Endodermal cell (in vitro differentiated cells): Measurements from ENCODE around the gene PPIP5K1. TPM values are rescaled to one million over a fixed set of nuclear protein-coding genes. Genes with fewer than 3 reads are reported as not detected.

ENCODE experiments used
- DNase-seq: peaks from one replicate; pipeline ENCODE4 v3.0.0-alpha.2; 2017
- H3K27ac ChIP-seq: 2 replicates; pipeline ENCODE4 v1.5.1; 2013; ENCODE audit warnings: mild to moderate bottlenecking, low read depth, low read length, moderate library complexity
- H3K27me3 ChIP-seq: 2 replicates; pipeline ENCODE4 v1.6.1; 2013; ENCODE audit warnings: mild to moderate bottlenecking, low read length, moderate library complexity; ENCODE audit not compliant: insufficient read depth, control insufficient read depth, poor library complexity, severe bottlenecking
- H3K36me3 ChIP-seq: 2 replicates; pipeline ENCODE4 v1.7.0; 2013; ENCODE audit warnings: mild to moderate bottlenecking, low read length, moderate library complexity; ENCODE audit not compliant: control insufficient read depth, insufficient read depth
- H3K4me1 ChIP-seq: one replicate; pipeline ENCODE4 v1.7.0; 2013; ENCODE audit warnings: low read length; ENCODE audit not compliant: control insufficient read depth, insufficient read depth
- H3K4me3 ChIP-seq: 2 replicates; pipeline ENCODE4 v1.5.1; 2013; ENCODE audit warnings: mild to moderate bottlenecking, low read length, moderate library complexity
- H3K9ac ChIP-seq: 2 replicates; pipeline ENCODE4 v1.6.1; 2013; ENCODE audit warnings: mild to moderate bottlenecking, low read length, moderate library complexity; ENCODE audit not compliant: poor library complexity, severe bottlenecking; ENCODE audit errors: extremely low read depth
- H3K9me3 ChIP-seq: 2 replicates; pipeline ENCODE4 v1.6.1; 2013; ENCODE audit warnings: mild to moderate bottlenecking, low read length, moderate library complexity; ENCODE audit not compliant: control insufficient read depth
- H3K27ac Mint-ChIP-seq: 2 replicates; pipeline ENCODE4 v1.8.0; 2020; ENCODE audit warnings: mixed read lengths
- H3K27me3 Mint-ChIP-seq: 2 replicates; pipeline ENCODE4 v1.8.0; 2021; ENCODE audit warnings: mild to moderate bottlenecking, mixed read lengths; ENCODE audit not compliant: insufficient read depth
- H3K36me3 Mint-ChIP-seq: 2 replicates; pipeline ENCODE4 v1.8.0; 2020; ENCODE audit warnings: low read depth, mixed read lengths
- H3K4me1 Mint-ChIP-seq: 2 replicates; pipeline ENCODE4 v1.8.0; 2020; ENCODE audit warnings: mixed read lengths
- H3K4me3 Mint-ChIP-seq: 2 replicates; pipeline ENCODE4 v1.8.0; 2020; ENCODE audit warnings: mild to moderate bottlenecking, moderate library complexity, mixed read lengths
- H3K9me3 Mint-ChIP-seq: 2 replicates; pipeline ENCODE4 v1.8.0; 2020; ENCODE audit warnings: mild to moderate bottlenecking, mixed read lengths
- CTCF ChIP-seq: fragments of 200-600 bp; sonication (generic); conservative IDR thresholded peaks from 2 replicates; pipeline ENCODE4 v1.5.0; 2021; ENCODE audit warnings: antibody characterized with exemption, mild to moderate bottlenecking
- WGBS, 2 experiments: methylation state at CpG; one replicate each; pipeline versions ENCODE4 v1.1.5 to v1.1.7; 2013; ENCODE audit warnings: missing lambda C conversion rate in 2 of 2, mixed read lengths in 1 of 2; ENCODE audit not compliant: insufficient coverage in 1 of 2, insufficient read length in 1 of 2; 5-methylcytosine and 5-hydroxymethylcytosine counted together
- total RNA-seq, 2 donors: library from RNA; stranded (reverse); fragmentation: NEBNext Ultra II Directional in 1 of 2; extraction: Animal tissue kit (Norgen Biotek cat#: 25700) in 1 of 2; gene quantifications; 2 replicates in 1 of 2; 3 replicates in 1 of 2; pipeline ENCODE4 v1.2.1, GENCODE V29; 2021

Gene PPIP5K1
- total RNA-seq, 2 donors from 2014 or later: 3.3 to 16.0 TPM

- no peak overlapping the region for H3K9ac ChIP-seq
- 89 to 97% methylated on average over 8 to 9 of the region's 9 CpGs for WGBS, 2 experiments
- peaks cover 5% of the 10 kb centered on the region for H3K4me1 ChIP-seq
- no peak overlapping the region for H3K4me3 ChIP-seq
- no peak for DNase-seq
- H3K9me3 ChIP-seq: no peaks in the 10 kb centered on the region
- H3K27ac Mint-ChIP-seq: no peak overlapping the region
- peaks cover 97% of the 10 kb centered on the region for H3K27me3 Mint-ChIP-seq
- H3K9me3 Mint-ChIP-seq: no peaks in the 10 kb centered on the region
- H3K4me3 Mint-ChIP-seq: no peak overlapping the region
- peaks cover 70% of the 10 kb centered on the region for H3K27me3 ChIP-seq
- no peaks in the 10 kb centered on the region for H3K36me3 ChIP-seq
- peaks cover 12% of the 10 kb centered on the region for H3K4me1 Mint-ChIP-seq
- no peaks in the 10 kb centered on the region for H3K36me3 Mint-ChIP-seq
- H3K27ac ChIP-seq: no peak overlapping the region
- no peak for TF ChIP-seq CTCF
Observed at GRCh38 chr15:43522247-43522646, 67.8 kb downstream of the PPIP5K1 start.

GRCh38 chr15:43521419-43521818 is 68.6 kb downstream of the PPIP5K1 start:
- WGBS, 2 experiments: 90 to 91% methylated on average over 11 of the region's 11 CpGs
- peaks cover 99% of the 10 kb centered on the region for H3K27me3 Mint-ChIP-seq
- no peaks in the 10 kb centered on the region for H3K36me3 ChIP-seq

GRCh38 chr15:43520138-43520537 is 69.9 kb downstream of the PPIP5K1 start:
- H3K4me3 ChIP-seq: no peak overlapping the region
- no peak for TF ChIP-seq CTCF
- no peak overlapping the region for H3K27ac ChIP-seq
- H3K36me3 ChIP-seq: no peaks in the 10 kb centered on the region
- WGBS, 2 experiments: 80 to 95% methylated on average over 1 to 2 of the region's 2 CpGs
- no peak for DNase-seq
- no peaks in the 10 kb centered on the region for H3K9me3 ChIP-seq
- H3K4me3 Mint-ChIP-seq: no peak overlapping the region
- H3K9me3 Mint-ChIP-seq: no peaks in the 10 kb centered on the region
- H3K27me3 ChIP-seq: peaks cover 91% of the 10 kb centered on the region
- no peak overlapping the region for H3K27ac Mint-ChIP-seq
- H3K4me1 Mint-ChIP-seq: peaks cover 18% of the 10 kb centered on the region
- H3K4me1 ChIP-seq: peaks cover 5% of the 10 kb centered on the region
- H3K36me3 Mint-ChIP-seq: no peaks in the 10 kb centered on the region
- peaks cover 99% of the 10 kb centered on the region for H3K27me3 Mint-ChIP-seq
- H3K9ac ChIP-seq: no peak overlapping the region

More at GRCh38 chr15:43521419-43521818, 68.6 kb downstream of the PPIP5K1 start:
- DNase-seq: no peak
- H3K9ac ChIP-seq: no peak overlapping the region
- H3K4me3 ChIP-seq: no peak overlapping the region
- TF ChIP-seq CTCF: no peak
- H3K27me3 ChIP-seq: peaks cover 78% of the 10 kb centered on the region
- Mint-ChIP-seq H3K27ac (no peak overlapping the region), H3K9me3 (no peaks in the 10 kb centered on the region), H3K36me3 (no peaks in the 10 kb centered on the region), H3K4me3 (no peak overlapping the region), H3K4me1 (peaks cover 18% of the 10 kb centered on the region)
- no peak overlapping the region for H3K27ac ChIP-seq
- peaks cover 5% of the 10 kb centered on the region for H3K4me1 ChIP-seq
- no peaks in the 10 kb centered on the region for H3K9me3 ChIP-seq
